GM04504 (cell line): Measurements from ENCODE around the gene PTPRN2.
"Not testable (repeated sequence)": the region's sequence is repeated elsewhere in the genome, so short reads cannot be mapped to it uniquely, and the experiment has no call there.

Source experiments
- DNase-seq: peaks from one replicate; pipeline ENCODE4 v3.0.0-alpha.2; 2012; ENCODE audit warnings: low read depth

Gene PTPRN2

GRCh38 chr7:157901166-157901565, 686.5 kb downstream of the PTPRN2 start:
- no peak for DNase-seq

GRCh38 chr7:157900556-157900955, 687.1 kb downstream of the PTPRN2 start:
- DNase-seq = no peak

- no peak for DNase-seq
Measured at GRCh38 chr7:157900011-157900410, 687.6 kb downstream of the PTPRN2 start.

- DNase-seq = no peak
Measured at GRCh38 chr7:157898802-157899505, 688.7 kb downstream of the PTPRN2 start.

- no peak for DNase-seq
Measured at GRCh38 chr7:157898261-157898660, 689.4 kb downstream of the PTPRN2 start.

- no peak for DNase-seq
Measured at GRCh38 chr7:157897681-157898080, 689.9 kb downstream of the PTPRN2 start.

- DNase-seq = no peak
Measured at GRCh38 chr7:157896774-157897555, 690.7 kb downstream of the PTPRN2 start.

- DNase-seq = not testable (repeated sequence)
Measured at GRCh38 chr7:157896376-157896675, 691.3 kb downstream of the PTPRN2 start.

GRCh38 chr7:157895520-157896375, 691.9 kb downstream of the PTPRN2 start:
- DNase-seq = no peak

GRCh38 chr7:157895098-157895497, 692.5 kb downstream of the PTPRN2 start:
- not testable (repeated sequence) for DNase-seq

GRCh38 chr7:157893535-157894044, 694.0 kb downstream of the PTPRN2 start:
- no peak for DNase-seq

- no peak for DNase-seq
Measured at GRCh38 chr7:157892751-157893523, 694.7 kb downstream of the PTPRN2 start.

GRCh38 chr7:157890921-157891401, 696.7 kb downstream of the PTPRN2 start:
- no peak for DNase-seq

- DNase-seq = no peak
Measured at GRCh38 chr7:157889480-157889879, 698.1 kb downstream of the PTPRN2 start.

- DNase-seq = no peak
Measured at GRCh38 chr7:157888579-157888978, 699.0 kb downstream of the PTPRN2 start.

GRCh38 chr7:157887400-157887799, 700.2 kb downstream of the PTPRN2 start:
- no peak for DNase-seq

- no peak for DNase-seq
Measured at GRCh38 chr7:157886711-157887110, 700.9 kb downstream of the PTPRN2 start.

- DNase-seq = no peak
Measured at GRCh38 chr7:157886266-157886665, 701.4 kb downstream of the PTPRN2 start.

GRCh38 chr7:157885140-157885539, 702.5 kb downstream of the PTPRN2 start:
- DNase-seq = no peak

- DNase-seq = no peak
Measured at GRCh38 chr7:157884461-157885062, 703.1 kb downstream of the PTPRN2 start.
